CD8-positive, alpha-beta memory T cell (primary cell): Measurements from ENCODE around the gene WRNIP1. TPM values are rescaled to one million over a fixed set of nuclear protein-coding genes. Genes with fewer than 3 reads are reported as not detected.

Experiments
- CTCF ChIA-PET: fragments of 350-600 bp; sonication (Branson Sonifier 250); formaldehyde crosslinking; loops from one replicate; lab custom pipeline; 2021; ENCODE audit warnings: antibody characterized with exemption; lab: Charles Lee
- POLR2A ChIA-PET: fragments of 350-600 bp; sonication (Branson Sonifier 250); formaldehyde crosslinking; loops from one replicate; lab custom pipeline; 2021; ENCODE audit warnings: antibody characterized with exemption; lab: Charles Lee
- DNase-seq, 5 donors: peaks; one replicate each; pipeline versions ENCODE4 v3.0.0 to v3.0.0-alpha.2; 2020 to 2022; ENCODE audit warnings: mixed read lengths in 1 of 5
- H3K27ac ChIP-seq: one replicate; pipeline ENCODE4 v1.7.0; 2013; ENCODE audit warnings: low read depth, mild to moderate bottlenecking, low read length, moderate library complexity
- H3K27me3 ChIP-seq: 2 replicates; pipeline ENCODE4 v1.7.0; 2013; ENCODE audit warnings: low read length, mild to moderate bottlenecking; ENCODE audit not compliant: insufficient read depth, poor library complexity, severe bottlenecking
- H3K36me3 ChIP-seq: 2 replicates; pipeline ENCODE4 v1.7.0; 2013; ENCODE audit warnings: mild to moderate bottlenecking, low read length, moderate library complexity; ENCODE audit not compliant: insufficient read depth
- H3K4me1 ChIP-seq: 2 replicates; pipeline ENCODE4 v1.7.0; 2013; ENCODE audit warnings: mild to moderate bottlenecking, low read length, moderate library complexity; ENCODE audit not compliant: insufficient read depth
- H3K4me3 ChIP-seq: 2 replicates; pipeline ENCODE4 v1.7.0; 2013; ENCODE audit warnings: mild to moderate bottlenecking, low read length
- H3K9me3 ChIP-seq: 2 replicates; pipeline ENCODE4 v1.7.0; 2013; ENCODE audit warnings: mild to moderate bottlenecking, low read length
- H3K27ac Mint-ChIP-seq, 8 donors: one replicate each; pipeline ENCODE4 v1.8.0; 2020 to 2021; ENCODE audit warnings: mixed read lengths in 8 of 8, mild to moderate bottlenecking in 6 of 8, inconsistent platforms in 3 of 8, moderate library complexity in 3 of 8
- H3K27me3 Mint-ChIP-seq, 2 donors: one replicate each; pipeline ENCODE4 v1.8.0; 2020 to 2021; ENCODE audit warnings: mixed read lengths in 2 of 2, mild to moderate bottlenecking in 1 of 2, moderate library complexity in 1 of 2
- H3K36me3 Mint-ChIP-seq, 3 donors: one replicate each; pipeline ENCODE4 v1.8.0; 2020 to 2021; ENCODE audit warnings: mixed read lengths in 3 of 3, inconsistent platforms in 1 of 3, mild to moderate bottlenecking in 1 of 3
- H3K4me1 Mint-ChIP-seq, 3 donors: one replicate each; pipeline ENCODE4 v1.8.0; 2020 to 2021; ENCODE audit warnings: mixed read lengths in 3 of 3, inconsistent platforms in 1 of 3, mild to moderate bottlenecking in 1 of 3
- H3K4me3 Mint-ChIP-seq, 7 donors: one replicate each; pipeline ENCODE4 v1.8.0; 2020 to 2021; ENCODE audit warnings: mixed read lengths in 7 of 7, mild to moderate bottlenecking in 6 of 7, moderate library complexity in 4 of 7, inconsistent platforms in 2 of 7
- H3K9me3 Mint-ChIP-seq, 5 donors: one replicate each; pipeline ENCODE4 v1.8.0; 2020 to 2022; ENCODE audit warnings: mixed read lengths in 5 of 5, mild to moderate bottlenecking in 3 of 5, moderate library complexity in 2 of 5, inconsistent platforms in 1 of 5
- polyA plus RNA-seq: library from polyadenylated mRNA; unstranded; fragments of 300-500 nt; fragmentation: Illumina TruSeq; gene quantifications from one replicate; pipeline ENCODE4 v1.2.3, GENCODE V29; 2021
- total RNA-seq, 2 experiments: library from RNA; stranded (reverse); gene quantifications; one replicate each; pipeline ENCODE4 v1.2.3, GENCODE V29; 2021

Gene WRNIP1
- total and polyA plus RNA-seq, 3 experiments from 2014 or later = 55.8 to 58.7 (median 58.5) TPM

GRCh38 chr6:2806644-2807043 lies 41.5 kb downstream of the WRNIP1 start:
- Mint-ChIP-seq H3K27ac (no peak overlapping the region), H3K27me3 (peaks cover 0 to 2% of the 10 kb centered on the region in 2 donors), H3K4me3 (no peak overlapping the region), H3K9me3 (no peaks in the 10 kb centered on the region), H3K36me3 (peaks cover 0 to 3% (median 0%) of the 10 kb centered on the region in 3 donors), H3K4me1 (no peaks in the 10 kb centered on the region)
- CTCF ChIA-PET = no interaction called here
- Histone ChIP-seq H3K9me3 (no peaks in the 10 kb centered on the region), H3K36me3 (no peaks in the 10 kb centered on the region), H3K4me3 (no peak overlapping the region), H3K27me3 (no peaks in the 10 kb centered on the region), H3K4me1 (no peaks in the 10 kb centered on the region), H3K27ac (no peak overlapping the region)
- DNase-seq = no peak
- POLR2A ChIA-PET = no interaction called here

DNA sequence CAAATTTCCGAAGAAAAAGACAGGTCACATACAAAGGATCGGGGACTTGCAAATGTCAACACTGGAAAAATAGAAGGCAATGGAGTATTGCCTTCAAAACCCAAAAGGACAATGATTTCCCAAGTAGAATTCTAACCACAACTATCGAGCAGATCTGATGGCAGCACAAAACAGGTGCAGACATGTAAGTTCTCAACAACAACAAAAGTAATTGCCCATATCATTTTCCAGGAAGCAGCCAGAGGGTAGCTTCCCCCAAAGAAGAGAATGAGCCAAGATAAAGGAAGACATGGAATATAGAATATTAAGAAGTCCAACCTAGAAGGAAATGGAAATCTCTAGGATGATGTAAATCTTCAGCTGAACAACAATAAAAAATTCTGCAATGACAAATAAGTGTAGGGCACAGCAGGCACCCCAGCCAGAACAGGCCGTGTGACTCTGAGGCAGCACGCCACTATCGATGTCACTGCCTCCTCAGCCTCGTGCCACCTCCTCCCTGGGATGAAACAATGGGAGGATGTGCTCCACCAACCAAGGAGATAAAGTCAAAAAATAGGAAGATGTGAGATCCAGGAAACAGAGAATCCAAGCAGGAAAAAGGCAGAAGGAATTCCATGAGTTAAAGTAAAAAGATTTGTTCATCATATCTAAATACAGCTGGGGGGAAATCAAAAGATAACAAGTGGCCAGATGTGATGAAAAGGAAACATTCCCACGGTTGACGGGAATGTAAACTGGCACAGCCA lies 42.3 kb downstream of the WRNIP1 start:
- no peaks in the 10 kb centered on the region for H3K4me1 Mint-ChIP-seq
- ChIA-PET POLR2A (no interaction called here), CTCF (interaction anchor here (0.6 kb wide), 1 partner anchor 8 kb away, joined by 3 read pairs; no protein-coding TSS in a partner anchor)
- no peaks in the 10 kb centered on the region for H3K9me3 Mint-ChIP-seq
- Histone ChIP-seq H3K27me3 (no peaks in the 10 kb centered on the region), H3K4me3 (no peak overlapping the region), H3K4me1 (no peaks in the 10 kb centered on the region), H3K27ac (no peak overlapping the region), H3K9me3 (no peaks in the 10 kb centered on the region), H3K36me3 (no peaks in the 10 kb centered on the region)
- no peak overlapping the region for H3K27ac Mint-ChIP-seq
- no peak for DNase-seq
- peaks cover 0 to 2% of the 10 kb centered on the region in 2 donors for H3K27me3 Mint-ChIP-seq
- H3K36me3 Mint-ChIP-seq = peaks cover 0 to 6% (median 3%) of the 10 kb centered on the region in 3 donors
- H3K4me3 Mint-ChIP-seq = no peak overlapping the region

DNA sequence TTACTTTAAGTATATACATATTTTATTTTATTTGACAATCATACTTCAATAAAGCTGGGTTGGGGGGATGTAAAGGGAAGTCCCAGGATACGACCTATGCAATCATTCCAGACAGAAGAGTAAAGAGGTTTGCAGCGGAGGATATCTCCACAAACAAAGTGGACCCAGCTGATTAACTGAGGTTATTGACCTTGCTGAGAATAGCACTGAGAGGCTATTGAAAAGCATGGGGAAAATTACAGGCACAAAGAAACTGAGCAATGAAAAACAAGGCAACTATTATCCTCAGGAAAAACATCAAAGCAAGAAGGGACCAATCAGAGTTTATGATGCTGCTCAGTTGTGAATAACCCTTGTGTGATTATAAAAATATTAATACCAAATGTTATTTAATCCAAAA lies 43.8 kb downstream of the WRNIP1 start:
- H3K36me3 ChIP-seq = no peaks in the 10 kb centered on the region
- H3K4me1 ChIP-seq = no peaks in the 10 kb centered on the region
- Mint-ChIP-seq H3K36me3 (peaks cover 0 to 9% (median 3%) of the 10 kb centered on the region in 3 donors), H3K4me1 (no peaks in the 10 kb centered on the region), H3K27me3 (peaks cover 0 to 2% of the 10 kb centered on the region in 2 donors), H3K9me3 (no peaks in the 10 kb centered on the region), H3K27ac (no peak overlapping the region), H3K4me3 (no peak overlapping the region)
- H3K27me3 ChIP-seq = no peaks in the 10 kb centered on the region
- no peak for DNase-seq
- ChIA-PET CTCF (interaction anchor here (0.6 kb wide), 1 partner anchor 557 kb away, joined by 3 read pairs; no protein-coding TSS in a partner anchor), POLR2A (no interaction called here)
- H3K9me3 ChIP-seq = no peaks in the 10 kb centered on the region
- H3K4me3 ChIP-seq = no peak overlapping the region
- H3K27ac ChIP-seq = no peak overlapping the region

- no peaks in the 10 kb centered on the region for H3K27me3 ChIP-seq
- Mint-ChIP-seq H3K4me3 (no peak overlapping the region), H3K4me1 (no peaks in the 10 kb centered on the region)
These were observed 45.0 kb downstream of the WRNIP1 start for GRCh38 chr6:2810092-2810671.

GRCh38 chr6:2812695-2813094 lies 47.5 kb downstream of the WRNIP1 start:
- H3K4me1 ChIP-seq = no peaks in the 10 kb centered on the region
- Mint-ChIP-seq H3K9me3 (peaks cover 14 to 26% (median 21%) of the 10 kb centered on the region in 5 donors), H3K4me3 (no peak overlapping the region), H3K27me3 (no peaks in the 10 kb centered on the region), H3K36me3 (peaks cover 0 to 34% (median 5%) of the 10 kb centered on the region in 3 donors), H3K27ac (no peak overlapping the region), H3K4me1 (peaks cover 0 to 4% (median 0%) of the 10 kb centered on the region in 3 donors)
- H3K9me3 ChIP-seq = peaks cover 7% of the 10 kb centered on the region
- H3K36me3 ChIP-seq = no peaks in the 10 kb centered on the region
- H3K27me3 ChIP-seq = no peaks in the 10 kb centered on the region
- CTCF ChIA-PET = no interaction called here
- no peak for DNase-seq
- POLR2A ChIA-PET = no interaction called here
- H3K4me3 ChIP-seq = no peak overlapping the region
- H3K27ac ChIP-seq = no peak overlapping the region

More at GRCh38 chr6:2810092-2810671, 45.0 kb downstream of the WRNIP1 start:
- DNase-seq = no peak
- H3K36me3 ChIP-seq = no peaks in the 10 kb centered on the region
- H3K4me3 ChIP-seq = no peak overlapping the region
- peak overlapping the region in 1 of 8 donors; percentile 14 for H3K27ac Mint-ChIP-seq
- peaks cover 0 to 10% (median 3%) of the 10 kb centered on the region in 3 donors for H3K36me3 Mint-ChIP-seq
- no peaks in the 10 kb centered on the region for H3K4me1 ChIP-seq
- ChIA-PET CTCF (no interaction called here), POLR2A (no interaction called here)
- H3K9me3 Mint-ChIP-seq = peaks cover 2 to 3% (median 2%) of the 10 kb centered on the region in 5 donors
- peaks cover 0 to 2% of the 10 kb centered on the region in 2 donors for H3K27me3 Mint-ChIP-seq
- no peak overlapping the region for H3K27ac ChIP-seq
- H3K9me3 ChIP-seq = no peaks in the 10 kb centered on the region

- Histone ChIP-seq H3K9me3 (peaks cover 7% of the 10 kb centered on the region), H3K36me3 (no peaks in the 10 kb centered on the region), H3K27me3 (no peaks in the 10 kb centered on the region), H3K4me1 (no peaks in the 10 kb centered on the region), H3K4me3 (no peak overlapping the region), H3K27ac (no peak overlapping the region)
- ChIA-PET POLR2A (no interaction called here), CTCF (no interaction called here)
- Mint-ChIP-seq H3K27me3 (no peaks in the 10 kb centered on the region), H3K36me3 (peaks cover 0 to 34% (median 5%) of the 10 kb centered on the region in 3 donors), H3K4me1 (peaks cover 0 to 6% (median 0%) of the 10 kb centered on the region in 3 donors), H3K27ac (no peak overlapping the region), H3K4me3 (no peak overlapping the region), H3K9me3 (peaks cover 14 to 26% (median 21%) of the 10 kb centered on the region in 5 donors)
- no peak for DNase-seq
These were observed 51.0 kb downstream of the WRNIP1 start for GRCh38 chr6:2816158-2816557.

DNA sequence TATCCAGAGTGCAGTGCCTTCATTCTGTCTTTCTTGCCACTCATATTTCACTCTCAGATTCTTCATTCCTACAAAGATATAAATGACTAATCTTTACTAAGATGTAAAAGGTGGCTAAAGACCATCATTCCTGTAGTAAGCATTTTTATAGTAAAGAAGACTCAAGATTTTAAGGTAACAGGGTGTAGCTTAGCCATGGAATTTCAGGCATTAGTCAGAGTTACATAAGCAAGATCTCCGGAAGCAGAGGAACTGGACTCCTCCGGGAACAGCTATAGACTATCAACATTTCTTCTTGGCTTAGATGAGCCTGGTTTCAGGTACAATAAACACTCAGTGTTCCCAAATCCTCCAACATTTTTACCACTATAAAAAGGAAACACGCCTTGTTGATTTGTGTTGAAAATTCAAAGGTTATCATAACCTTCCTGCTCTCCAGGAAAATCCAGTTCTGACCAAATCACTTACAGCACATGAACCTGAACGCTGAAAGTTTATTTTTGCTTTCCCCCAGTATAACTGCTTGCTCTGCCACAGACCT lies 52.8 kb downstream of the WRNIP1 start:
- POLR2A ChIA-PET = no interaction called here
- no peak for DNase-seq

DNA sequence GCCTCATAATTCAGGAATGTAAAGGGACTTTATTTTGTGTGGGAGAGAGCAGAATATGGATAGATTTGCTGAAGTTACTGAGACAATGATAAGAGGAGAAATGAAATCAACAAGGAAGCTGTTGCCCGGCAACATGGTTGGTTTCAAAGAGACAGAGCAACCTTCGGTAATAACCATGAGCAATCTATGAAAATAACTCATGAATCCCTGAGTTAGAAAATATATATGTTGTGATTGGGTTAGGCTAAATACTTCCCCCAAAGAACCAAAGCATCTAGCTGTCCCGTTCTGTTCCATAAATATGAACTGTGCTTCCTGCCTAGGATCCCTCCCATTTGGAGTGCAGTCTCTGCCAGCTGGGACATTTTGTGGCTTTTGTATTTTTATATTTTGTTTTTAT lies 53.4 kb downstream of the WRNIP1 start:
- peaks cover 14 to 26% (median 21%) of the 10 kb centered on the region in 5 donors for H3K9me3 Mint-ChIP-seq
- H3K4me1 ChIP-seq = no peaks in the 10 kb centered on the region
- H3K4me1 Mint-ChIP-seq = peaks cover 0 to 6% (median 0%) of the 10 kb centered on the region in 3 donors
- H3K36me3 Mint-ChIP-seq = peaks cover 3 to 29% (median 5%) of the 10 kb centered on the region in 3 donors
- no peaks in the 10 kb centered on the region for H3K27me3 Mint-ChIP-seq
- CTCF ChIA-PET = interaction anchor here (1.2 kb wide), 1 partner anchor 69 kb away, joined by 3 read pairs; no protein-coding TSS in a partner anchor
- POLR2A ChIA-PET = no interaction called here
- no peak for DNase-seq
- H3K9me3 ChIP-seq = peaks cover 7% of the 10 kb centered on the region
- no peaks in the 10 kb centered on the region for H3K36me3 ChIP-seq
- H3K4me3 Mint-ChIP-seq = no peak overlapping the region
- no peak overlapping the region for H3K27ac Mint-ChIP-seq
- no peak overlapping the region for H3K4me3 ChIP-seq
- H3K27ac ChIP-seq = no peak overlapping the region
- H3K27me3 ChIP-seq = no peaks in the 10 kb centered on the region

More for the DNA sequence above, 52.8 kb downstream of the WRNIP1 start:
- peaks cover 2 to 29% (median 5%) of the 10 kb centered on the region in 3 donors for H3K36me3 Mint-ChIP-seq
- Histone ChIP-seq H3K27me3 (no peaks in the 10 kb centered on the region), H3K27ac (no peak overlapping the region), H3K4me3 (no peak overlapping the region), H3K4me1 (no peaks in the 10 kb centered on the region), H3K9me3 (peaks cover 7% of the 10 kb centered on the region), H3K36me3 (no peaks in the 10 kb centered on the region)
- H3K27me3 Mint-ChIP-seq = no peaks in the 10 kb centered on the region
- H3K4me1 Mint-ChIP-seq = peaks cover 0 to 6% (median 0%) of the 10 kb centered on the region in 3 donors
- CTCF ChIA-PET = interaction anchor here (1.2 kb wide), 1 partner anchor 69 kb away, joined by 3 read pairs; no protein-coding TSS in a partner anchor
- peaks cover 14 to 26% (median 21%) of the 10 kb centered on the region in 5 donors for H3K9me3 Mint-ChIP-seq
- H3K27ac Mint-ChIP-seq = no peak overlapping the region
- no peak overlapping the region for H3K4me3 Mint-ChIP-seq
